Measurements from ENCODE around the gene EIF5A. TPM values are rescaled to one million over a fixed set of nuclear protein-coding genes. Genes with fewer than 3 reads are reported as not detected.
A peak's percentile ranks its signal among the peaks of the same experiment; 100 is the strongest.

EIF5A gene
- polyA plus RNA-seq, 2 of the 4 experiments (the other 2 are of a cell fraction) = 969 to 1,918 TPM

DNA sequence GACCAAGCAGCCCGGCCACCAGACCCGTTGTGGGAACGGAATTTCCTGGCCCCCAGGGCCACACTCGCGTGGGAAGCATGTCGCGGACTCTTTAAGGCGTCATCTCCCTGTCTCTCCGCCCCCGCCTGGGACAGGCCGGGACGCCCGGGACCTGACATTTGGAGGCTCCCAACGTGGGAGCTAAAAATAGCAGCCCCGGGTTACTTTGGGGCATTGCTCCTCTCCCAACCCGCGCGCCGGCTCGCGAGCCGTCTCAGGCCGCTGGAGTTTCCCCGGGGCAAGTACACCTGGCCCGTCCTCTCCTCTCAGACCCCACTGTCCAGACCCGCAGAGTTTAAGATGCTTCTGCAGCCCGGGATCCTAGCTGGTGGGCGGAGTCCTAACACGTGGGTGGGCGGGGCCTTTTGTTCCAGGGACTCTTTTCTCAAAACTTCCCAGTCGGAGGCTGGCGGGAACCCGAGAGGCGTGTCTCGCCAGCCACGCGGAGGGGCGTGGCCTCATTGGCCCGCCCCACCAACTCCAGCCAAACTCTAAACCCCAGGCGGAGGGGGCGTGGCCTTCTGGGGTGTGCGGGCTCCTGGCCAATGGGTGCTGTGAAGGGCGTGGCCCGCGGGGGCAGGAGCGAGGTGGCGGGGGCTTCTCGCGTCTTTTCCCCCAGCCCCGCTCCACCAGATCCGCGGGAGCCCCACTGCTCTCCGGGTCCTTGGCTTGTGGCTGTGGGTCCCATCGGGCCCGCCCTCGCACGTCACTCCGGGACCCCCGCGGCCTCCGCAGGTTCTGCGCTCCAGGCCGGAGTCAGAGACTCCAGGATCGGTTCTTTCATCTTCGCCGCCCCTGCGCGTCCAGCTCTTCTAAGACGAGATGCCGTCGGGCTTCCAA, 26.1 kb upstream of the EIF5A start, which contains the start of gene SLC2A4 (continued):
- TF ChIP-seq TFCP2L1 (CRISPR knock-in tag; IDR thresholded peaks at IDR 0.05) (0 out of 2 replicates have a peak, but pooled peaks have one; percentile 66), ZSCAN20 (CRISPR knock-in tag; IDR thresholded peaks at IDR 0.05) (no peak)

DNA sequence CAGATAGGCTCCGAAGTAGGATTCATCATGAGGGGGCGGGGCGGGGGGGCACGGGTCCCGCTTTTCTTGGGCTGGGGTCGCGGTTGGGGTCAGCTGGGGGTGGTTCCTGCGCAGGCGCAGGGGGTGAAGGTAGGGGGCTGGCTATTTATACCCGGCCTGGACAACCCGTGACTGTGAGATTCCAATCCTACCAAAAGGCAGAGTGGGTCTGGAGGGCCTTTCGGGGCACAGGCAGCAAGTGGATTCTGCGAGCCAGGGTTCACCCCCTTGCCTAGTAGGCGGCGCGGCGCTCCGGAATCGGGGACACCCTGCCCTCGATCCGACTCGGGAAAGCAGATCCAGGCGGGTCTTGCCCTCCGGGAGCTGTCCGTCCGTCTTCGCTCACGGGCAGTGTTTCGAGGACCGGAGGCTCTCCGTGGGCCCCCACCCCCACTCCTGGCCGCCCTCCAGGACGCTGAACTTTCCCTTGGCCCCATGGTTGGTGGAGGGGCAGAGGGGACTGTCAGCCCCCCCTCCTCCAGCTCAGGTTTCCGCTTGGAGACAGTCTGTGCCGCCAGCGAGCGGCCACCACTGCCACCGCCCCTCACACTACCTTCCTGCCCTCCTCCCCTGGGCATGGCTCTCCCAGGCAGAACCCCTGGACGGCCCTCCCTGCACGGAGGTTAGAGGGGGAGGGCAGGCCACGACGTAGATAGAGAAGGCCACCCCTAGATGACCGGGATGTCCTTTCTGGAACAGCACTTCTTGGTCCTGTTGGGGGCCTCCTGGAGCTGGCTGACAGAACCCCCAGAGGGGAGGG, 25.3 kb upstream of the EIF5A start:
- Histone ChIP-seq H3K27ac (peak overlapping the region; percentile 40 to 74; a peak in 5 of 6 replicates), H3K9me3 (no peaks in the 10 kb centered on the region), H3K4me3 (peak overlapping the region; percentile 46), H3K4me2 (peak overlapping the region; percentile 95), H3K4me1 (peaks cover 11% of the 10 kb centered on the region)
- FAIRE-seq = no peak
- 64% methylated on average over 34 of the region's 43 CpGs for WGBS (ENCODE audit: missing lambda C conversion rate)
- DNase-seq (ENCODE audit: low read depth in 1 of 2, low spot score in 1 of 2) = no peak
- CTCF ChIA-PET = interaction anchor here (0.7 to 13.5 kb wide), 16 partner anchors 9 to 276 kb away, joined by 3 to 446 read pairs (median 11); partner anchors contain the start of gene GABARAP
- POLR2A ChIA-PET = interaction anchor here (0.6 to 1.1 kb wide), 2 partner anchors 23 to 105 kb away, joined by 5 to 11 read pairs; no protein-coding TSS in a partner anchor
- ATAC-seq = no peak
- TF ChIP-seq, protein P1, sequence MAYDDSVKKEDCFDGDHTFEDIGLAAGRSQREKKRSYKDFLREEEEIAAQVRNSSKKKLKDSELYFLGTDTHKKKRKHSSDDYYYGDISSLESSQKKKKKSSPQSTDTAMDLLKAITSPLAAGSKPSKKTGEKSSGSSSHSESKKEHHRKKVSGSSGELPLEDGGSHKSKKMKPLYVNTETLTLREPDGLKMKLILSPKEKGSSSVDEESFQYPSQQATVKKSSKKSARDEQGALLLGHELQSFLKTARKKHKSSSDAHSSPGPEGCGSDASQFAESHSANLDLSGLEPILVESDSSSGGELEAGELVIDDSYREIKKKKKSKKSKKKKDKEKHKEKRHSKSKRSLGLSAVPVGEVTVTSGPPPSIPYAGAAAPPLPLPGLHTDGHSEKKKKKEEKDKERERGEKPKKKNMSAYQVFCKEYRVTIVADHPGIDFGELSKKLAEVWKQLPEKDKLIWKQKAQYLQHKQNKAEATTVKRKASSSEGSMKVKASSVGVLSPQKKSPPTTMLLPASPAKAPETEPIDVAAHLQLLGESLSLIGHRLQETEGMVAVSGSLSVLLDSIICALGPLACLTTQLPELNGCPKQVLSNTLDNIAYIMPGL (CRISPR knock-in tag; IDR thresholded peaks at IDR 0.05; ENCODE audit: borderline replicate concordance) = no peak
- TF ChIP-seq HES2 (IDR thresholded peaks at IDR 0.05) (no peak), CBX2 (IDR thresholded peaks at IDR 0.05; ENCODE audit: borderline replicate concordance, low read depth) (no peak), RAD21 (conservative IDR thresholded peaks at IDR 0.05 in 1 of 2, IDR thresholded peaks at IDR 0.05 in 1 of 2) (no peak), NFE2L2 (conservative IDR thresholded peaks at IDR 0.05; ENCODE audit: low read length) (no peak), SREBF2 (IDR thresholded peaks at IDR 0.05) (no peak), CTCF (IDR thresholded peaks at IDR 0.05) (no peak), FOXS1 (CRISPR knock-in tag; IDR thresholded peaks at IDR 0.05) (no peak), ESRRA (IDR thresholded peaks at IDR 0.05; ENCODE audit: borderline replicate concordance, low read length) (no peak), JUN (IDR thresholded peaks at IDR 0.05) (no peak), SMC3 (IDR thresholded peaks at IDR 0.05) (no peak), ZNF302 (CRISPR knock-in tag; IDR thresholded peaks at IDR 0.05) (no peak), KDM1A (IDR thresholded peaks at IDR 0.05; ENCODE audit: low read depth) (no peak), REST (IDR thresholded peaks at IDR 0.05) (no peak)
- TF ChIP-seq, protein P2, sequence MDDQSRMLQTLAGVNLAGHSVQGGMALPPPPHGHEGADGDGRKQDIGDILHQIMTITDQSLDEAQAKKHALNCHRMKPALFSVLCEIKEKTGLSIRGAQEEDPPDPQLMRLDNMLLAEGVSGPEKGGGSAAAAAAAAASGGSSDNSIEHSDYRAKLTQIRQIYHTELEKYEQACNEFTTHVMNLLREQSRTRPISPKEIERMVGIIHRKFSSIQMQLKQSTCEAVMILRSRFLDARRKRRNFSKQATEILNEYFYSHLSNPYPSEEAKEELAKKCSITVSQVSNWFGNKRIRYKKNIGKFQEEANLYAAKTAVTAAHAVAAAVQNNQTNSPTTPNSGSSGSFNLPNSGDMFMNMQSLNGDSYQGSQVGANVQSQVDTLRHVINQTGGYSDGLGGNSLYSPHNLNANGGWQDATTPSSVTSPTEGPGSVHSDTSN (IDR thresholded peaks at IDR 0.05) = no peak
- TF ChIP-seq, protein P3, sequence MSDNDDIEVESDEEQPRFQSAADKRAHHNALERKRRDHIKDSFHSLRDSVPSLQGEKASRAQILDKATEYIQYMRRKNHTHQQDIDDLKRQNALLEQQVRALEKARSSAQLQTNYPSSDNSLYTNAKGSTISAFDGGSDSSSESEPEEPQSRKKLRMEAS (IDR thresholded peaks at IDR 0.05) = no peak
- TF ChIP-seq, protein P4, sequence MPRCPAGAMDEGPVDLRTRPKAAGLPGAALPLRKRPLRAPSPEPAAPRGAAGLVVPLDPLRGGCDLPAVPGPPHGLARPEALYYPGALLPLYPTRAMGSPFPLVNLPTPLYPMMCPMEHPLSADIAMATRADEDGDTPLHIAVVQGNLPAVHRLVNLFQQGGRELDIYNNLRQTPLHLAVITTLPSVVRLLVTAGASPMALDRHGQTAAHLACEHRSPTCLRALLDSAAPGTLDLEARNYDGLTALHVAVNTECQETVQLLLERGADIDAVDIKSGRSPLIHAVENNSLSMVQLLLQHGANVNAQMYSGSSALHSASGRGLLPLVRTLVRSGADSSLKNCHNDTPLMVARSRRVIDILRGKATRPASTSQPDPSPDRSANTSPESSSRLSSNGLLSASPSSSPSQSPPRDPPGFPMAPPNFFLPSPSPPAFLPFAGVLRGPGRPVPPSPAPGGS (IDR thresholded peaks at IDR 0.05) = no peak

Data from A549 (cell line).